Keratinocyte (primary cell): Measurements from ENCODE around the gene GPX5. TPM values are rescaled to one million over a fixed set of nuclear protein-coding genes. Genes with fewer than 3 reads are reported as not detected.
A peak's percentile ranks its signal among the peaks of the same experiment; 100 is the strongest.

Source experiments
- DNase-seq: peaks from one replicate; pipeline ENCODE4 v3.0.0-alpha.2; 2011; ENCODE audit warnings: low read depth, missing footprints, low spot score
- FAIRE-seq: peaks from 2 replicates; lab custom pipeline; 2011; peaks lifted over from hg19 to GRCh38; lab: Jason Lieb, UNC
- H2AFZ ChIP-seq: 2 replicates; pipeline ENCODE4 v1.6.0; 2012; ENCODE audit warnings: low read length, control low read depth, inconsistent platforms; ENCODE audit not compliant: control insufficient read depth
- H3K27ac ChIP-seq: 2 replicates; pipeline ENCODE4 v1.5.1; 2011; ENCODE audit warnings: low read length; ENCODE audit not compliant: control insufficient read depth, insufficient read depth
- H3K27me3 ChIP-seq: 3 replicates; pipeline ENCODE4 v1.6.0; 2011; ENCODE audit warnings: low read length; ENCODE audit not compliant: control insufficient read depth, insufficient read depth; ENCODE audit errors: extremely low read depth
- H3K36me3 ChIP-seq, 2 experiments: 2 replicates in 1 of 2; 3 replicates in 1 of 2; pipeline ENCODE4 v1.5.1; 2011; ENCODE audit warnings: low read length in 2 of 2, mild to moderate bottlenecking in 1 of 2; ENCODE audit not compliant: control insufficient read depth in 2 of 2, insufficient read depth in 2 of 2; ENCODE audit errors: extremely low read depth in 1 of 2
- H3K4me1 ChIP-seq: 3 replicates; pipeline ENCODE4 v1.5.1; 2011; ENCODE audit warnings: low read length; ENCODE audit not compliant: control insufficient read depth, insufficient read depth; ENCODE audit errors: extremely low read depth
- H3K4me2 ChIP-seq: 3 replicates; pipeline ENCODE4 v1.6.0; 2011; ENCODE audit warnings: low read depth, low read length; ENCODE audit not compliant: control insufficient read depth, insufficient read depth; ENCODE audit errors: extremely low read depth
- H3K4me3 ChIP-seq, 3 experiments: fragments of 200-600 bp in 1 of 3; sonication (generic) in 1 of 3; 2 replicates in 2 of 3; 3 replicates in 1 of 3; pipeline ENCODE4 v1.5.1; 2011 to 2016; ENCODE audit warnings: low read length in 3 of 3, mild to moderate bottlenecking in 3 of 3, control low read depth in 2 of 3, inconsistent platforms in 1 of 3, low read depth in 1 of 3, mixed read lengths in 1 of 3, mixed run types in 1 of 3, moderate library complexity in 1 of 3; ENCODE audit not compliant: control insufficient read depth in 2 of 3, insufficient read depth in 2 of 3; ENCODE audit errors: extremely low read depth in 1 of 3
- H3K79me2 ChIP-seq: 2 replicates; pipeline ENCODE4 v1.6.0; 2012; ENCODE audit warnings: low read length; ENCODE audit not compliant: control insufficient read depth, insufficient read depth
- H3K9ac ChIP-seq: 3 replicates; pipeline ENCODE4 v1.6.0; 2011; ENCODE audit warnings: low read length; ENCODE audit not compliant: control insufficient read depth, insufficient read depth; ENCODE audit errors: extremely low read depth
- H3K9me1 ChIP-seq: 3 replicates; pipeline ENCODE4 v1.6.0; 2011; ENCODE audit warnings: low read length; ENCODE audit not compliant: control insufficient read depth, insufficient read depth; ENCODE audit errors: extremely low read depth
- H3K9me3 ChIP-seq: 2 replicates; pipeline ENCODE4 v1.5.1; 2012; ENCODE audit warnings: low read depth, low read length; ENCODE audit not compliant: control insufficient read depth
- H4K20me1 ChIP-seq: 3 replicates; pipeline ENCODE4 v1.6.0; 2011; ENCODE audit warnings: low read length; ENCODE audit not compliant: control insufficient read depth, insufficient read depth; ENCODE audit errors: extremely low read depth
- EZH2 ChIP-seq: IDR thresholded peaks from one replicate; pipeline ENCODE4 v1.6.1; 2012; ENCODE audit warnings: inconsistent platforms, mild to moderate bottlenecking, low read length, moderate library complexity
- dilution Hi-C: fragments of 300-500 bp; cut with MboI; formaldehyde crosslinking; loops from one replicate; pipeline ENCODE4 v1.7.0; 2020; ENCODE audit warnings: low sequenced_read_pairs; ENCODE audit not compliant: extremely low pct_ligation_motif_present
- polyA plus RNA-seq, 5 experiments: library from polyadenylated mRNA; depleted of rRNA in 3 of 5; stranded (reverse) in 3 of 5; stranded (forward) in 1 of 5; unstranded in 1 of 5; fragments of >200 nt; gene quantifications; 1 replicate in 1 of 5; 2 replicates in 3 of 5; 3 replicates in 1 of 5; pipeline versions ENCODE4 v1.2.1 to v1.2.3, GENCODE V29; 2011 to 2012; ENCODE audit warnings: missing spikeins in 2 of 5, low read depth in 1 of 5, low replicate concordance in 1 of 5
- TF ChIP-seq, protein P1 (sequence below), 3 experiments: IDR thresholded peaks in 1 of 3; conservative IDR thresholded peaks in 1 of 3; optimal IDR thresholded peaks in 1 of 3; 2 replicates in 2 of 3; 3 replicates in 1 of 3; pipeline versions ENCODE3 to v1.5.1; 2011; ENCODE audit warnings: low read length in 3 of 3, mild to moderate bottlenecking in 3 of 3, moderate library complexity in 2 of 3, control low read depth in 1 of 3, inconsistent platforms in 1 of 3; ENCODE audit not compliant: insufficient read depth in 2 of 3; ENCODE audit errors: extremely low read depth in 1 of 3

The GPX5 gene
- polyA plus RNA-seq, 1 donor (not counting 4 experiments of a cell fraction or from before 2014, with no cell fraction given), result not detected

DNA sequence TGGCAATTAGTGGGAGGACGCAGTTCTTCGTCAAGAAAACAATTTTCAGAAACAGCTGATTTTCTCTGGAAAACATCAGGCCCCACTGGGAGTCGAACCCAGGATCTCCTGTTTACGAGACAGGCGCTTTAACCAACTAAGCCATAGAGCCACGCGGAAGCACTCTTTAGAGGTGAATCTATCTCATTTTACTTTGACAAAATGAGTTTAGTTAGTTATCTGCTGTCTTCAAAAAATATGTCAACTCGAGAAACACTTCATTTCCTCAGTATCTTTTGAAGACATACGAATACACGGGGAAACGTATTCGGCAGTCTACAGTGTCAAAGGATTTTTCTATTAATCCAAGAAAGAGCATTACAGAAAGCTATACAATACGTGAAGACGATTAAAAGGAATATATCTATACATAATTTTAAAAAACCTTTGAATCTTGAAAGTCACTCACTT, 36.7 kb upstream of the GPX5 start:
- no peaks in the 10 kb centered on the region for H3K27me3 ChIP-seq
- peak; percentile 41 for FAIRE-seq
- no peaks in the 10 kb centered on the region for H3K36me3 ChIP-seq
- peak overlapping the region; percentile 81 for H3K9ac ChIP-seq
- dilution Hi-C loops, result no loop called here
- peak overlapping the region; percentile 43 to 85 (median 80) for H3K4me3 ChIP-seq
- H4K20me1 ChIP-seq, result no peaks in the 10 kb centered on the region
- H3K27ac ChIP-seq, result peak overlapping the region; percentile 77
- TF ChIP-seq, protein P1, sequence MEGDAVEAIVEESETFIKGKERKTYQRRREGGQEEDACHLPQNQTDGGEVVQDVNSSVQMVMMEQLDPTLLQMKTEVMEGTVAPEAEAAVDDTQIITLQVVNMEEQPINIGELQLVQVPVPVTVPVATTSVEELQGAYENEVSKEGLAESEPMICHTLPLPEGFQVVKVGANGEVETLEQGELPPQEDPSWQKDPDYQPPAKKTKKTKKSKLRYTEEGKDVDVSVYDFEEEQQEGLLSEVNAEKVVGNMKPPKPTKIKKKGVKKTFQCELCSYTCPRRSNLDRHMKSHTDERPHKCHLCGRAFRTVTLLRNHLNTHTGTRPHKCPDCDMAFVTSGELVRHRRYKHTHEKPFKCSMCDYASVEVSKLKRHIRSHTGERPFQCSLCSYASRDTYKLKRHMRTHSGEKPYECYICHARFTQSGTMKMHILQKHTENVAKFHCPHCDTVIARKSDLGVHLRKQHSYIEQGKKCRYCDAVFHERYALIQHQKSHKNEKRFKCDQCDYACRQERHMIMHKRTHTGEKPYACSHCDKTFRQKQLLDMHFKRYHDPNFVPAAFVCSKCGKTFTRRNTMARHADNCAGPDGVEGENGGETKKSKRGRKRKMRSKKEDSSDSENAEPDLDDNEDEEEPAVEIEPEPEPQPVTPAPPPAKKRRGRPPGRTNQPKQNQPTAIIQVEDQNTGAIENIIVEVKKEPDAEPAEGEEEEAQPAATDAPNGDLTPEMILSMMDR (optimal IDR thresholded peaks at IDR 0.05 in 1 of 3, IDR thresholded peaks at IDR 0.05 in 1 of 3, conservative IDR thresholded peaks at IDR 0.05 in 1 of 3; ENCODE audit: extremely low read depth in 1 of 3, insufficient read depth in 2 of 3, low read length in 3 of 3), result no peak
- TF ChIP-seq EZH2, result no peak
- peak overlapping the region; percentile 93 for H3K4me2 ChIP-seq
- peak overlapping the region; percentile 81 for H2AFZ ChIP-seq
- H3K9me1 ChIP-seq, result no peaks in the 10 kb centered on the region
- no peaks in the 10 kb centered on the region for H3K9me3 ChIP-seq
- peak; percentile 53 for DNase-seq
- no peaks in the 10 kb centered on the region for H3K79me2 ChIP-seq
- H3K4me1 ChIP-seq, result peaks cover 4% of the 10 kb centered on the region

DNA sequence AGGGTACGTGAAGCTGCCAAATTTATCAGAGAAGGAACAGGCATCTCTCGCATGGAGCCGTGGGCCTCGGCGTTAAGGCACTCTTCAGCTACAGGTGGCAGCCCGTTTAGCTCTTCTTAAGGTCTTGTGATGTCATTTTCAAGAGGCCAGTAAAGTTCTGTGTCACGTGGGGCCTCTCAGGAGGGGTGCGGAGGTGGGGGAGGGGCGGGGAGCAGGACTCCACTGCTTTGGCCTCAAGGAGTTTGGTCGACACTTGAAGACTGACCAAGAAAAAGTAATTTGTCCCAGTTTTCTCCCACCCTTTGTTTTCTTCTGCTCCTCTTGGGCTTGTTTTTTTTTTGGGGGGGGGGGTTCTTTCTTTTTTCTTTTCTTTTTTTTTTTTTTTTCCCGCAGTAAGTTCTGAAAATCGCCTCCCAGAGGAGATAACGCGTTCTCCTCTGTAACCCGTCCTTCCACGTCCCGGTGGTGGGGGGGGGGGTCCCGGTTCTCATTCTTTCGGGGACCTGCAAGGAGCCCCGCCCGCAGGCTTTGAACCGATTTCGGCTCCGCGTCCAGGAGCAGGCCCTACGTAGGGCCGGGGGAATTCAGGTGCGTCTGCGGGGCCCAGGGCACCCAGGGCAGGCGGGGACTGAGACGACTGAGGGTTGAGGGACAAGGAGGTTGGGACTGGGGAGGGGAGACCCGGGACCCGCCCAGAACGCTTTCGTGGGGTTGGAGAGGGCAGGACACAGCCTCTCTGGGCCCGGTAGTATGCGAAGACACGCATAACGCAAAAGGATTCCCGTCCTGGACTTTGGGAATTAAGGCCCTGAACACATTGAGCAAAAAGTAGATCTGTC, 36.1 kb upstream of the GPX5 start:
- Histone ChIP-seq H3K4me1 (peaks cover 4% of the 10 kb centered on the region), H3K27ac (peak overlapping the region; percentile 77), H3K9ac (peak overlapping the region; percentile 81), H3K4me3 (peak overlapping the region; percentile 43 to 85 (median 80)), H3K36me3 (no peaks in the 10 kb centered on the region), H3K4me2 (peak overlapping the region; percentile 93), H2AFZ (peak overlapping the region; percentile 93), H3K9me1 (no peaks in the 10 kb centered on the region), H4K20me1 (no peaks in the 10 kb centered on the region), H3K79me2 (no peaks in the 10 kb centered on the region), H3K27me3 (no peaks in the 10 kb centered on the region), H3K9me3 (no peaks in the 10 kb centered on the region)
- no peak for TF ChIP-seq EZH2
- TF ChIP-seq, protein P1 (optimal IDR thresholded peaks at IDR 0.05 in 1 of 3, IDR thresholded peaks at IDR 0.05 in 1 of 3, conservative IDR thresholded peaks at IDR 0.05 in 1 of 3; ENCODE audit: extremely low read depth in 1 of 3, insufficient read depth in 2 of 3, low read length in 3 of 3), result no peak
- dilution Hi-C loops, result no loop called here
- DNase-seq (peak; percentile 59), FAIRE-seq (no peak)
